CD14-positive monocyte (primary cell): ENCODE measurements around the gene PRDM11. TPM values are rescaled to one million over a fixed set of nuclear protein-coding genes. Genes with fewer than 3 reads are reported as not detected.

Experiments used
- DNase-seq, 3 donors: peaks; one replicate each; pipeline ENCODE4 v3.0.0-alpha.2; 2011 to 2022
- H2AFZ ChIP-seq: 2 replicates; pipeline ENCODE4 v1.6.0; 2012; ENCODE audit warnings: mild to moderate bottlenecking, low read depth, low read length, inconsistent platforms; ENCODE audit not compliant: insufficient read depth, poor library complexity, severe bottlenecking
- H3K27ac ChIP-seq, 2 donors: 1 replicate in 1 of 2; 2 replicates in 1 of 2; pipeline ENCODE4 v1.5.1; 2012 to 2013; ENCODE audit warnings: low read length in 2 of 2, control low read depth in 1 of 2, inconsistent platforms in 1 of 2, low read depth in 1 of 2, mild to moderate bottlenecking in 1 of 2
- H3K27me3 ChIP-seq, 2 donors: one replicate each; pipeline versions ENCODE4 v1.6.0 to v1.6.1; 2011 to 2013; ENCODE audit warnings: low read length in 2 of 2; ENCODE audit not compliant: control insufficient read depth in 2 of 2, insufficient read depth in 2 of 2
- H3K36me3 ChIP-seq, 2 donors: replicated peaks in 1 of 2; 1 replicate in 1 of 2; 2 replicates in 1 of 2; pipeline versions ENCODE4 v1.5.1 to v1.6.1; 2012 to 2013; ENCODE audit warnings: low read length in 2 of 2, control low read depth in 1 of 2, inconsistent platforms in 1 of 2, mild to moderate bottlenecking in 1 of 2; ENCODE audit not compliant: insufficient read depth in 2 of 2, control insufficient read depth in 1 of 2
- H3K4me1 ChIP-seq, 2 donors: 1 replicate in 1 of 2; 2 replicates in 1 of 2; pipeline versions ENCODE4 v1.5.1 to v1.6.1; 2012 to 2013; ENCODE audit warnings: low read length in 2 of 2, control low read depth in 1 of 2, inconsistent platforms in 1 of 2, mild to moderate bottlenecking in 1 of 2, moderate library complexity in 1 of 2; ENCODE audit not compliant: insufficient read depth in 2 of 2, control insufficient read depth in 1 of 2
- H3K4me2 ChIP-seq: replicated peaks from 2 replicates; pipeline ENCODE3; 2012; ENCODE audit warnings: low read length, moderate library complexity, mild to moderate bottlenecking; ENCODE audit not compliant: poor library complexity, severe bottlenecking; ENCODE audit errors: extremely low read depth
- H3K4me3 ChIP-seq, 3 experiments: fragments of 200-600 bp in 1 of 3; sonication (generic) in 1 of 3; replicated peaks in 1 of 3; 1 replicate in 2 of 3; 2 replicates in 1 of 3; pipeline ENCODE4 v1.5.1; 2011 to 2013; ENCODE audit warnings: low read length in 3 of 3, mild to moderate bottlenecking in 3 of 3, control low read depth in 2 of 3, low read depth in 2 of 3, inconsistent platforms in 1 of 3, moderate library complexity in 1 of 3
- H3K79me2 ChIP-seq: 2 replicates; pipeline ENCODE4 v1.6.0; 2012; ENCODE audit warnings: mild to moderate bottlenecking, control low read depth, inconsistent platforms, low read length, moderate library complexity; ENCODE audit not compliant: insufficient read depth
- H3K9ac ChIP-seq: 2 replicates; pipeline ENCODE4 v1.6.0; 2017; ENCODE audit warnings: low read length, mild to moderate bottlenecking; ENCODE audit not compliant: insufficient read depth, poor library complexity, severe bottlenecking
- H3K9me3 ChIP-seq, 2 donors: replicated peaks in 1 of 2; 1 replicate in 1 of 2; 2 replicates in 1 of 2; pipeline versions ENCODE4 v1.5.1 to v1.6.1; 2012 to 2013; ENCODE audit warnings: low read length in 2 of 2, control low read depth in 1 of 2; ENCODE audit not compliant: control insufficient read depth in 1 of 2, insufficient read depth in 1 of 2
- H4K20me1 ChIP-seq: 2 replicates; pipeline ENCODE4 v1.6.0; 2012; ENCODE audit warnings: mild to moderate bottlenecking, low read length, control low read depth, moderate library complexity; ENCODE audit not compliant: insufficient read depth
- H3K27ac Mint-ChIP-seq, 7 donors: one replicate each; pipeline ENCODE4 v1.8.0; 2020; ENCODE audit warnings: mild to moderate bottlenecking in 7 of 7, mixed read lengths in 7 of 7, moderate library complexity in 6 of 7, inconsistent platforms in 2 of 7
- H3K27me3 Mint-ChIP-seq, 3 donors: one replicate each; pipeline ENCODE4 v1.8.0; 2021 to 2022; ENCODE audit warnings: low read depth in 3 of 3, mild to moderate bottlenecking in 3 of 3, mixed read lengths in 3 of 3, moderate library complexity in 3 of 3, inconsistent platforms in 1 of 3
- H3K36me3 Mint-ChIP-seq, 2 donors: one replicate each; pipeline ENCODE4 v1.8.0; 2020; ENCODE audit warnings: mixed read lengths in 2 of 2, inconsistent platforms in 1 of 2, mild to moderate bottlenecking in 1 of 2
- H3K4me1 Mint-ChIP-seq: one replicate; pipeline ENCODE4 v1.8.0; 2020; ENCODE audit warnings: mild to moderate bottlenecking, mixed read lengths
- H3K4me3 Mint-ChIP-seq, 2 donors: one replicate each; pipeline ENCODE4 v1.8.0; 2020; ENCODE audit warnings: mild to moderate bottlenecking in 2 of 2, mixed read lengths in 2 of 2, moderate library complexity in 1 of 2
- H3K9me3 Mint-ChIP-seq, 7 donors: one replicate each; pipeline ENCODE4 v1.8.0; 2020 to 2022; ENCODE audit warnings: mixed read lengths in 7 of 7, mild to moderate bottlenecking in 6 of 7, moderate library complexity in 6 of 7, inconsistent platforms in 2 of 7
- CTCF ChIP-seq: fragments of 200-600 bp; IDR thresholded peaks from one replicate; pipeline ENCODE4 v1.8.0; 2022; ENCODE audit warnings: antibody characterized with exemption, mild to moderate bottlenecking
- WGBS: methylation state at CpG from one replicate; pipeline ENCODE4 v1.1.5; 2013; ENCODE audit warnings: missing lambda C conversion rate; ENCODE audit not compliant: insufficient coverage; 5-methylcytosine and 5-hydroxymethylcytosine counted together
- intact Hi-C, 2 donors: fragments of 100-400 bp; cut with micrococcal nuclease; formaldehyde crosslinking; loops; one replicate each; pipeline versions ENCODE4 v1.15.0 to v1.15.1; 2023
- polyA plus RNA-seq, 3 donors: library from polyadenylated mRNA; depleted of rRNA in 1 of 3; unstranded in 2 of 3; stranded (reverse) in 1 of 3; fragments of 300-500 nt in 2 of 3; fragments of >200 nt in 1 of 3; fragmentation: Illumina TruSeq in 2 of 3; gene quantifications; 1 replicate in 2 of 3; 2 replicates in 1 of 3; pipeline ENCODE4 v1.2.3, GENCODE V29; 2012 to 2021

PRDM11 gene
- polyA plus RNA-seq, 3 donors = 0.48 to 1.8 TPM; not detected in 1

- no peaks in the 10 kb centered on the region for H3K4me1 Mint-ChIP-seq
- Histone ChIP-seq H3K4me1 (no peaks in the 10 kb centered on the region), H4K20me1 (no peaks in the 10 kb centered on the region), H3K79me2 (no peaks in the 10 kb centered on the region), H3K27ac (no peak overlapping the region), H3K9ac (no peak overlapping the region), H3K9me3 (no peaks in the 10 kb centered on the region), H3K36me3 (no peaks in the 10 kb centered on the region), H2AFZ (no peak overlapping the region), H3K27me3 (peaks cover 5 to 6% of the 10 kb centered on the region in 2 donors), H3K4me3 (no peak overlapping the region), H3K4me2 (no peak overlapping the region)
- H3K27me3 Mint-ChIP-seq = peaks cover 9 to 32% (median 13%) of the 10 kb centered on the region in 3 donors
- TF ChIP-seq CTCF = no peak
- intact Hi-C loops = no loop called here
- H3K9me3 Mint-ChIP-seq = no peaks in the 10 kb centered on the region
- no peak overlapping the region for H3K27ac Mint-ChIP-seq
- no CpG with 5 or more reads among the region's 6 CpGs for WGBS
- no peaks in the 10 kb centered on the region for H3K36me3 Mint-ChIP-seq
- no peak for DNase-seq
- no peak overlapping the region for H3K4me3 Mint-ChIP-seq
Measured at GRCh38 chr11:45273509-45273908, 127.1 kb downstream of the PRDM11 start.

GRCh38 chr11:45274206-45274605, 127.8 kb downstream of the PRDM11 start:
- no peaks in the 10 kb centered on the region for H3K4me1 ChIP-seq
- TF ChIP-seq CTCF = no peak
- no peak overlapping the region for H2AFZ ChIP-seq
- Mint-ChIP-seq H3K9me3 (peaks cover 0 to 1% (median 0%) of the 10 kb centered on the region in 7 donors), H3K4me1 (no peaks in the 10 kb centered on the region), H3K36me3 (no peaks in the 10 kb centered on the region), H3K4me3 (no peak overlapping the region), H3K27me3 (peaks cover 7 to 30% (median 9%) of the 10 kb centered on the region in 3 donors), H3K27ac (no peak overlapping the region)
- H3K79me2 ChIP-seq = no peaks in the 10 kb centered on the region
- no peaks in the 10 kb centered on the region for H3K36me3 ChIP-seq
- H3K4me2 ChIP-seq = no peak overlapping the region
- no peaks in the 10 kb centered on the region for H3K9me3 ChIP-seq
- H3K9ac ChIP-seq = no peak overlapping the region
- 100% methylated on average over 1 of the region's 4 CpGs for WGBS
- no peak overlapping the region for H3K4me3 ChIP-seq
- peaks cover 5 to 6% of the 10 kb centered on the region in 2 donors for H3K27me3 ChIP-seq
- no peak overlapping the region for H3K27ac ChIP-seq
- H4K20me1 ChIP-seq = no peaks in the 10 kb centered on the region
- no peak for DNase-seq
- intact Hi-C loops = no loop called here
